ENCODE results near the gene COPB1.

Gene COPB1

DNA sequence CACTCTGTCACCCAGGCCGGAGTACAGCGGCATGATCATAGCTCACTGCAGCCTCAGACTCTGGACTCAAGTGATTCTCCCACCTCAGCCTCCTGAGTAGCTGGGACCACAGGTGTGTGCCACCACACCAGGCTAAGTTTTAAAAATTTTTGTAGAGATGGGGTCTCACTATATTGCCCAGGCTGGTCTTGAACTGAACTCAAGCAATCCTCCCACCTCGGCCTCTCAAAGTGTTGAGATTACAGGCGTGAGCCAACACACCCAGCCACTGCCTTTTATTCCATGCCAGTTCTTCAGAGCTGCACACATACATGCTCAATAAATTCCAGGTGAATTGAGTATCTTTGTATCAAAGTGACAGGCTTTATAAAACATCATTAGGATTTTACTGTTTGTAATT, 2.4 kb upstream of the COPB1 start:
- DNase-seq = no peak

DNA sequence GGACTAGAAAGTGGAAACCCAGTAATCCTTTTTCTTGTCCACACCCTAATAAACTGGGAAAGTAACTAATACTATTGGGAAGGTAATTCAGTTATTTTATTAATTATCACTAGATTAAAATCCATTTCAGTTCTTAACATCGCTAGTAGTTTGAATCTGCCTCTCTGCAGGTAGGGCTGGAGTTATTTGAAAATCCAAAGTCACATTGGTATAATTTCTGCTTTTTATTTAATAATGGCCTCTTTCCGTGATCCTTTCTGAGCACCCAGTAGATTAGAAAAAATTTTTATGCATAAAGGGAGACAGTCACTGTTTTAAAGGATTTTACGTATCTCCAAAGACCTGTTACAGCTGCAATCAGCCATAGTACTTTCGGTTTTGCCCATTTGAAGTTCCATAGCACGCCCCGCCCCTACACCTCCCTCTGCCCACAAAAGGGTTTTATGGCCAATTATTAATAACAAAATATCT, 605 bp upstream of the COPB1 start:
- DNase-seq = peak; percentile 40

DNA sequence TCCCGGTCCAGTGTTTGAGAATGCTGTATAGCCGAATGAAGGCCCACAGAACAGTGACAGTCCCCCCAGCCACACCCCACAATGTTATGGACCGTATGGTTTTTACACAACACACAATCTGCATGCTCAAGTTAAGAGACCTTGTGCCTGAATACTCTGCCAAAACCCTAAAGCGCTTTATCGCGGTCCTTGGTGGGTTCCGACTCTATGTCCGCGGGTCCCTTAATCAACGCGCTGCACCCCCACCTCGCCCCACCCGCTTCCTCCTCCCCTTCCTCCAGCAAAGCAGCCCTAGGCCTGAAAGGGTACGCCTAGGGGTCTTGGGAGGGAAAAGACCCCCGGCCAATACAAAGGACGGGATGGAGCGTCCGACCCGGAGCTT, 442 bp downstream of the COPB1 start:
- peak; percentile 34 for DNase-seq

DNA sequence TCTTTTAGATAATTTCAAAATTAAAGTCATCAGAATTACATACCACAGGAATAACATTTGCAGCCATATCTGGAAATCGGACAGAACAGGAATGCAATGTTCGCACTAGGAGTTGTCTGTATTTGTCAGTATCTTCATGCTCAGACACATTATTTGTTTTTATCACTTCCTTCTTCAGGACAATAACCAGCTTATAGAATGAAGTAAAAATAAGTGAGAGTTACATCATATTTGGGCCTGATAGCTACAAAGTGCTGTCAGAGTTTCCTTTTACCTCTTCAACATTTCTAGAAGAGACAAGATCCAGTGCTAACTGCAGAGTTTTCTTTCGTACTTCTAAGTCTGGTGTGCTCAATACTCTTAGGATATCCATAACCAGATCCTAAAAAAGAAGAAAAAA, 18.9 kb downstream of the COPB1 start:
- DNase-seq = no peak

DNA sequence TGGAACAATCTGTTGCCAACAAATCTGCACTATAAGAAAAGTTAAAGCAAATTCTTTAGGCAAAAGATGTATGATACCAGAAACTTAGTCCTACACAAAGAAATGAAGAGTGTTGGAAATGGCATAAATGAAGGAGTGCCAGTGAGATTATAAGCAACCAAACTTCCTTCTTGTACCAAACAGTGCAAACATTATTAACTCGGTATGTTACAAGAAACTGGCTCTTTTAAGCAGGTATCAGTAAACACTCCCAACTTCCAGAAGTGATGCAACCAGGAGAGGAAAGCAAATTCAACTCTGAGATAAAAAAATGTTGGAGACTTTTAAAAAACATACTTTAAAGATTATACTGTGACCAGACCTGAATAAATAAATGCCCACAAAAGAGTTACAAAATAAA, 28.5 kb downstream of the COPB1 start:
- no peak for DNase-seq

DNA sequence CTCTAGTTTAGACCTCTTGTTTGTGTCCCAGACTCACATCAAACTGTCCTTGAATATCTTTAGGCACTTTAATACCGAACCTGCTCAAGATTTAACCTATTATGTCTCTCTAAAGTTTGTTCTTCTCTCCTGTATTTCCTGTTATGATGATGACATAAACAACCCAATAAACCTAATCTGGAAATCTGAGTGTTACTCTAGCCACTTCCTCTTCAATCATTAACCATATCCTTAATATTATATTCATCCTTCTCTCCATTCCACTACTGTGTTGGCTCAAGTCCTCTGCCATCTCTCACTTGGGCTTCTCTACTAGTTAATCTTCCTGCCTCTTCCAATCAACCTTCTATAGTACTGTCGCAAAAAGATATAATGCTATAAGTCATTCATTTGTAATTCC, 36.0 kb downstream of the COPB1 start:
- DNase-seq = no peak

DNA sequence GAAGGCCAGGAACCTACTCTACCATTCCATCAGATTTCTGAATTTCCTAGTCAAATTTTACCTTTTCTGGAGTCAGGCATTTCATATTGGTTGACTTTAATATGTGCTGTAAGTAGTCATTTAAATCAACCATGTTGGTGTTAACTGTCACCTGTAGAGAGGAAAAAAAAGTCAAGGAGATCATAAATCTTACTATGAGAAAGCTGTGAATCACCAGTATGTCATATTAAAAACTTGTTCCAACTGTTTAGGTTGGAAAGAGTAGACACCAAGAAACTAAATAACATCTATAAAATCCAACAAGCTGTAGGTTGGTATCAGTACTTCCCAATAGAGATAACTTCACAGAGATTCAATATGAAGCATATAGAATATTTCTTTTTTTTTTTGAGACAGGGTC, 39.5 kb downstream of the COPB1 start:
- no peak for DNase-seq

DNA sequence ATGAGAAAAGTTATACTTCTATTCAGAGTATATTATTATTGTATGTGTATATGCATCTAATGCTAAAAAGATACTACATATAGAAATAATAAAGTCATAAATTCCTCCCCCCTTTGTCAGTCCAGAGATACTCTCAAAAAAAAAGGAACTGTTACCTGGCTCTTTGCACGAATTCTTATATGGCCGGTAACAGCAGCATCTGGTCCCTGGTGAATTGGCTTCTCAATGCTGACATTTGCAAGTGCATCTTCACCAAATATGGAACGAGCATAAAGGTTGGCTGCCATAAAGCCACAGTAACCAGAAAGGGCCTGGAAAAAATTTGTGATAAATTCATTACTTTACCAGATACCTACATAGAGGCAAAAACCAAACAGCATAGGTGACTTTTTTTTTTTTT, 41.2 kb downstream of the COPB1 start:
- DNase-seq = no peak

DNA sequence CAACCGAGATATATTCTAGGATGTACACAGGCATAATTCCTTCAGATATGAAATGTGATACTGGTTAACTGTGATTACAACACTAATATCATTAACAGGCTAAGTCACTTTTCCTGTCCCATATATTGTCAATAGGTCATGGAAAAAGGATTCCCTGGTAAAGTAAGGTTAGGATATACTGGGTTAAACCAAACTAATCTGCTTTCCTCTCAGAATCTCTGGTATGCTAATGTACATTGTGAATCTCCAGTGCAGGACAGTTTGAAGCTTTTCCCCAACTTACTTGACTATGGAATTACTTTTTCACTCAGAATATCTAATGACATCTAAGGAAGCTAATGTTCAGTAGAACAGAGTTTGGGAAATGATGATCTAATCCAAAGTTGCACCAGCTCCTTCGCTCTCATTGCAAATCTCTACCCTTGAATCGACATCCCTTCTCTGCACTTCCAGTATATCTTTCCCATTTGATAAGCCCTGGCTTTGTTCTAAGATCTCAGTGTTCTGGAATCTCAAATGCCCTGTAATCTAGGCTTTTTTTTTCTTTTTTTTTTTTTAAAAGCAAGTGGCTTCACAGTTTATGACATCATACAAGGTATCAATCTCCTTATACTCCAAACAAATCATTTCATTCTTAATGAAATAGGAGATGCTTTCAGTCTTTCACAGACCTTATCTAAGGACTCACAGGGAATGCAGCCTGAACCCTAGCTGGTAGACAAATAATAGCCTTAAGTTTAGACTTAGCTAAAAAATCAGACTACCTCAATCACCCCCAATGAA, 43.8 kb downstream of the COPB1 start:
- DNase-seq = no peak

DNA sequence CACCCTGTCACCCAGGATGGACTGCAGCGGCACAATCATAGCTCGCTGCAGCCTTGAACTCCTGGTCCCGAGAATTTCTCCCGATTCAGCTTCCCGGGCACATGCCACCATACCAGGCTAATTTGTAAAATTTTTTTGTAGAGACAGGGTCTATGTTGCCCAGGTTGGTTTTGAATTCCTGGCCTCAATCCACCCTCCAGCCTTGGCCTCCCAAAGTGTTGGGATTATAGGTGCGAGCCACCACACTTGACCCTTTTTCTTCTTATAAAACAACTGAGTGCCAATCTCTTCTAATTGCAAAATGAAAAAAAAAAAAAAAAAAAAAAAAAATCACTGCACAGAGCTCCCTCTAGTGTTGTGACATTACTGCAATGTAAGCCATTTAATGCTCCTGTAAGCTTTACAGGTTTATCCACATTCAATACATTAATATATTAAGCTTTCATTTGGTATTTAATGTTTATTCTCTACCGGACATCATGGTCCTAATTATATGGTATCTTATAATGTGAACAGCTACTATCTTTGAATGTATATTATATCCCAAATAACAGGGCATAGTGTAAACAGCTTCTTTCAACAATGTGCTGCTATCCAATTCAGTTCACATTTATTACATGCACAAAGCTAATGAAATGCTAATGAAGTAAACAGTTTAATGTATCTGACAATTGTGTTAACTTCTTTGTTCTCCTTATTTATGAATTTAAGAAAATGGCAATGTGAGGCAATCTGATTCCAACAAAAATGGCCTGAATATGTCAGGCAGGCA, 44.6 kb downstream of the COPB1 start:
- no peak for DNase-seq

DNA sequence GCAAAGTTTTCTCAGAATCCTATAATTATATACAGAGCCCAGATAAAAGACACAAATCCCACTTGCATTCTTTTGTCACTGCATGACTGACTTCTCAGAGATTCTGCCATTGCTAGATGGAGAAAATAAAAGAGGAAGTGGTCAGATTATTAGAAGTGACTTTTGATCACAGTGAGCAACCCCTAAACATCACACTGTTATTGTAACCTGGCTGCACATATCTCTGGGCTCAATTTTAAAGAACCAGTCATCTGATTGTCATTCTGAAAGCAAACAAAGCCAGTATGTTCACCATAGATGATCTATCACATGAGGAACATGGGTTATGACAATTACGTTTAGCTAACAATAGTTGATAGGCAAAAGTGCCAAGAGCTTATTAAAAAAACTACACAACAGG, 47.8 kb downstream of the COPB1 start:
- no peak for DNase-seq

DNA sequence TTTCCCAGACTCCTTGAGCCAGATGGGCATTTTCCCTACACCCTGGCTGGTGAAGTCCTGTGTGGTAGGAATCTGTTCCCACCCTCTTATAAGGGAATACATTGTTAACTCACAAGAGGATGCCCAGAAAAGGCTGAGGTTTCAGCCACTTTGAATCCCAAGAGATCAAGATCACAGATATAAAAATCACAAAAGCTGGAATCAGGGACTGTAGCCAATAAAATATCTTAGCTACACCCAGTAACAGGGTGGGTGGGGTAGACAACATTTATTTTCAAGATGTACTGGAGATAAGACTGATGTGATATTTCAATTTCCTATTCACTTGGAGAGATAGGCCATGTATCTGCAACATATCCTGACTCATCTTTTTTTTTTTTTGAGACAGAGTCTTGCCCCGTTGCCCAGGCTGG, 50.3 kb downstream of the COPB1 start:
- DNase-seq = no peak

DNA sequence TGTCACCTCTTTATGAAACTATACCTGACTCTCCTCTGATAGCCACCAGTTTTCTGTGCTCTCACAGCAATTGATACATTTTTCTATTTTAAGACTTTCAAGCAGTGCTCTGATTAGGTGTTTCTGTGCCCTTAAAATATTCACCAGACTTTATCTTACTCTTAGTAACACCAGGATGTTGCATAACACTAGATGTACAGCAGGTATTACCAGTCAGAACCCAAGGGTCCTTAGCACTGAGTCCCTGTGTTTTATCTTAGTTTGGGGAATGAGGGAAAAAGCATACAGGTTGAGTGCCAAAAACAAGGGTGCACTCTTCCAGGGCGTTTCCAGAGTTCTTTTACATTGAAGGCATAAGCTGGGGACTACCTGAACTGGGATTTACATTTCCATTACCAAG, 51.4 kb downstream of the COPB1 start:
- no peak for DNase-seq

DNA sequence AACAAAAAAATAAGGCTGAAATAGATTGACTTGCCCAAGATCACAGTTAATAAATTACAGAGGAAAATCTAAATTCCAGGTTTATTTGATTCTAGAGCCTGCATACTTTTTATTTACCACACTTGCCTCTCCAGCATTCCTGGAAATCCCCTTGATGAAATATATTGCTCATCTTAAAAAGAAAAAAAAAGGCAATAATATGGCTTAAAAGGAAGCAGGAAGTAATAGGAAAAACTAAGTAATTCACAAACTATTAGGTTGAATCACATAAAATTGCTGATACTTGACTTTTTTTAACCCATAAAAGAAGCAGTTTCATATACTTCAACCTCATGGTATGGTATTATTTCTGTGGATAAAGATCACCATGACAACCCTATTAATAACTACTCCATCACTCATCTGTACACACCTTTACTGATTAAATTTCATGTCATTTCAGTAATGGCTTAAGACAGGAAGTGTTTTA, 52.9 kb downstream of the COPB1 start:
- no peak for DNase-seq

DNA sequence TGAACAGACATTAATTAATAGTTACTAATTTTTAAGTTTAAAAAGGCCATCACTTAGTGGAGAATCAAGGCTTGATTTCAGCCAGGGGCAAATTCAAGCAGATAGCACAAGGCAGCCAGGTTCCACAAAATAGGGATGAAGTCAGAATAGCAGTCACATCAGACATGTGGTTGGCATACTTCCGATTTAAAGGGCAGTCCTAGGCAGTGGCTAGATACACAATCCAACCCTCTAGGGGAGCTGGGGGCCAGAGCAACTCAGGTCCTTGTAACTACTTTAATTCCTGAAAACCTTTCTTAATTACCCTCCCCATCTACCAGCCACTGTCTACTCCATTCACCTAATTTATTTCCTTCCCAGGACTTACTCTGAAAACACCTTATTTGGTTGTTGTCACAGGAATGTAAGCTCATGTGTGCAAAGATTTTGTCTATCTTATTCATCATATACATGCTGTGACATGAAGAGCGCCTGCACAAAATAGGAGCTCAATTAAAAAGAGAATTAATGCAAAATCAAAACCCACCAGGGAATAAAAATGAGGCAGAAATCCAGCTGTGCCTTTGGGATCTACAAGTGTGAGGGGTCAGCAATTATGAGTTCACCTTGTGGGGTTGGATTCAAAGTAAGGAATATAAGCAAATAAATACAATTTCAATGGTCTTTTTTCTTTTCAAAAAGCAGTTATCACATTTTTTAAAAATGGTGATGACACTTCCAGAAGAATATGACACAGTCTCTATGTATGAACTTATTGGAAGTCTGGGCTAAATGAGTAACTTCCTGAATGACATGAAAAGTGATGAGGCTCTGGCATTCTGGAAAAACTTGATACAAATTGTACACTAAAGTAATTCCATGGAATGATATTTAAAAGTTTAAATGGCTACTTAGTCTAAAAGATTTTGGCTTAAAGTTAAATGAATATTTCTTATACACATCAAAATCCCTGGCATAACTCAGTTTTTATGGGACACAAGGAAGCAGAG, 53.8 kb downstream of the COPB1 start:
- no peak for DNase-seq

DNA sequence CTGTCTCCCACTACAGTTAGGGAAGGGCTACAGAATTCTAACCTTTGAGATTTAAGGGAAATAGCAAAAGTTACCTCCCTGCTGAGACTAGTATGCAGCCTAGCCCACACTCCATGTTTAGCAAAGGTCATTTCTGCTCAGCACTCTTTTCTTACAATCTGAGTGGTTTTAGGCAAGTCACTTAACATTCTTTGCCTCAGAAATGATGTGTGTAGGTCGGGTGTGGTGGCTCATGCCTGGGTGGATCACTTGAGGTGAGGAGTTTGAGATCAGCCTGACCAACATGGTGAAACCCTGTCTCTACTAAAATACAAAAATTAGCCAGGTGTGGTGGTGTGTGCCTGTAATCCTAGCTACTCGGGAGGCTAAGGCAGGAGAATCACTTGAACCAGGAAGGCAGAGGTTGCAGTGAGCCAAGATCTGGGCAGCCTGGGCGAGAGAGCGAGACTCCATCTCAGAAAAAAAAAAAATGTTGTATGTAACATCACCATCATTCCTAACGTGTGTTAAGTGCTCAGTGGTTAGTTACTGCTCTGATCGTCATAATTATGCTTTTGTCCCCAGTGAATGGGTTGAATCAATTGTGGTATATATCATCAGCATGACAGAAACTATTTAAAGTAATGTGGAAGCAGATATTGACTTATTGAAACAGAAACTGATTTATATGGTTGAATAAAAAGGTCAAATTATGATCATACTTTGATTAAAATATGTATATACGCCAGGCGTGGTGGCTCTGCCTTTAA, 55.0 kb downstream of the COPB1 start:
- DNase-seq = peak; percentile 8

DNA sequence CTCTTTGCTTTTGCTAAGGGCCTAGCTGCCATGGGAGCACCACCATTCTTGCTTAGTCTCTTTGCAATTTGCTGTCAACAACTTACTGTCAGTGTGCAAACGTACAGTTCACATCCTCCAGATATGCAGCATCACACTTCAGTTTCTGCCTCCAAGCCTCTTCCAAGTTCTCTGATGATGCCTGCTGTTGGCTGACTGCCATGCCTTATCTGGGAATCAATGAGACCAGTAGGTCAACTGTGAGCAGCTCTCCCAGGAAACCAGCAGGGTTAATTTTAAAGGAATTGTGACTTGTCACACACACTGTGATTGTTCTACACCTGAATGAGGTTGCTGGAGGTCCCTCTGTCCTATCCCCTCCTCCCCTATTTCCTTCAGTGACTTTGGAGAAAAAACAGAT, 56.0 kb downstream of the COPB1 start:
- DNase-seq = no peak

DNA sequence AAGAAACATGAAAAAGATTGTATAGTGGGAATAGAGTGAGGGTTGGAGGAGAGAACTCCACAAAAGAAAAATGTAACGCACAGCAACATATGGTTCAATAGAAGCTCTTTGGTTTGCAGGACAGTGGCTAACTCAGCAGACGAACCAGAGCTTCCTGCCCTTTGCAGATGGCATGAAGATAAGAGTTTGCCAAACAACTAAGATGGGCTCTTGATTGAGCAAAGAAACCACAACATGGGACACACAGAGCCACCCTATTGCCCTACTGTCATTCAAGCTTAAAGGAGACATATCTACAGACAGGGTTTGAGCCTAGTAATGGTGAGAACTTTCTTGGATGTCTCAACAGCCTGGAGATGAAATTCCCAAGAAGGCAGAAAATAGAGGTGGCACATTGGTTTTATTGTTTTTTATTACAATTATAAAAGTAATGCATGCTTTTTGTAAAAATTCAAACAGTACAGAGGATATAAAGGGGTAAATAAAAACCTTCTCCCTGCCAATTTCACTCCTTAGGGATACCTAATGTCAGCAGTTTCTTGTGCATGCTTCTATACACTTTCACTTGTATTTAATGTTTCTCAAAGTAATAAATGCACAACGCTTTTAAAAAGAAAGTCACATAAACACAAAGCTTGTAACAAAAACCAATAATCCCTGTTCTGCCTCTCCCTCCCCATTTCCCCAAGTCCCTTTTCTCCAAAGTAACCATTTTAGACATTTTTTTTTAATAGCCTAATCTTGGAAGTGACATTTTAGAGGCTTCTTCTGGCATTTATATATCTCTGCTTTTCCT, 63.7 kb downstream of the COPB1 start:
- DNase-seq = no peak

DNA sequence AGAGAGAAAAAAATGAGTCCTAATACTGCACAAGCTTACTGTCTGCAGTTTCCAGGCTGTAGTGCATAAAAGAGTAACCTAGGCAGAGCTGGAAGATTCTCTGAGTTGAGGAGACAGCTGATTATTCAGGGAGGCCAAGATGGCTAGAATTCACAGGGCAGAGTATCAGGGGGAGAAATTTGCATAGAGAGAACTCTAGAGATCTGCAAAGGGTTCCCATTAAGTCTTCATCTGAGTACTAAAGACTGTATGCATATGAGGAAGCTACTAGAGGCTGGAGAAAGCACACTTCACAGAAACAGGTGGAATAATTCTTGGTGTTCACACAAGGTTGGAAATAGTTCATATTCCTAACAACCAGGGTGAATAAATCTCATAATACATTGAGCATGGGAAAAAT, 74.0 kb downstream of the COPB1 start:
- no peak for DNase-seq

DNA sequence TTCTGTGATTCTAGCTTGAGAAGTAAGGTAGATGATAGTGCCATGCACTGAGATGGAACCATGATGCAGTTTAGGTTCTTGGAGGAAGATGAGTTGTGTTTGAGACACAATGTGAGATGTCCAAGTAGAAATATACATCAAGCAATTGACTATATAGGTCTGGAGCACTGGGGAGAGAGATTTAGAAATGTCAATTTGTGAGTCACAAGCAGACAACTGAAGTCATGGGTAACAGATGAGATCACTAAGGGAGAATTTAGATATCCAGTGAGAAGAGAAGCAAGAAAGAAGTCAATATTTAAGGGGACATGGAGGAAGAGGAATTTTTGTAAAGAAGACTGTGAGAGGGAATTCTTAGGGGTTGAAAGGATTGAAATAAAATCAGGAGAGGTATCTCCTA, 75.5 kb downstream of the COPB1 start:
- no peak for DNase-seq

DNA sequence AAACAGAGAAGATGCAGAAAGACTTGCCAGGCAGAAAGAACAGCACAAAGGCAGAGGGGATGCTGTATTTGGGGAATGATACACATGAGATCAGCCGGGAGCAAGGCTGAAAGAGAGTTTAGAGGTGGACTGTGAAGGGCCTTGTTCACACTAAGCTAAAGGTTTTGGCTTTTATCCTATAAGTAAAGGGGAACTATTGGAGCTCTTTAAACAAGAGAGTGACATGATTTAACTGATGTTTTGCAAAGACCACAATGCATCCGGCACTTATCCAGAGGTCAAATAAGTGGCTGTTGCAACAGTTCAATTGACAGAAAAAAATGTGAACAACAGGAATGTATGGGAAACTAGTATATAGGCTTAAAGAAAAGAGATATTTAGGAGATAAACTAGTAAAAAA, 76.0 kb downstream of the COPB1 start:
- no peak for DNase-seq

DNA sequence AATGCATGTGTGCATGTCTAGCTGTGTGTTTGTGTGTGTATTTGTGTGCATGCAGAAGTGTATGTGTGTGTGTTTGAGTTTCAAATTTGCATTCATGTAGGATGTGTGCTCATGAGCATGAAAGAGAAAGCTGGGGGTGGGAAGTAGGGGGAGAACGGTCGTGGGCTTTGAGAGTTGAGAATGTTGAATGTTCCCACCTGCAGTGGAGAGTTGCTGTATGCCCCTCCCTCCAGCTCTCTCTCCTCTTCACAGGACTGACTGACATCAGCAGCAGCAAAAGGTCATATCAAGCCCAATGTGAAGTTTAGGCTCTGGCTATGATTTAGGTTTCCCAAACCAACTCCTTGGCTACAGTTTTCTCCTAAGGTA, 76.8 kb downstream of the COPB1 start:
- DNase-seq = no peak

Measured in stimulated activated CD4-positive, alpha-beta T cell treated with anti-CD3 and anti-CD28 coated beads, Interleukin-1b, Interleukin-23, amount 100 ng/mL, for 48 hours (primary cell).